SK-N-MC (cell line): ENCODE results near the gene GRIK4.

ENCODE experiments used
- DNase-seq: peaks from one replicate; pipeline ENCODE4 v3.0.0-alpha.2; 2011; ENCODE audit warnings: low read depth, low spot score
- H3K27ac ChIP-seq: fragments of 200-600 bp; sonication (generic); 2 replicates; pipeline ENCODE4 v1.5.1; 2016; ENCODE audit warnings: mixed run types
- H3K36me3 ChIP-seq: fragments of 200-600 bp; sonication (generic); 2 replicates; pipeline ENCODE4 v1.6.1; 2017; ENCODE audit warnings: antibody characterized with exemption, low read length, mixed read lengths; ENCODE audit not compliant: insufficient read depth
- H3K4me3 ChIP-seq: fragments of 200-600 bp; sonication (generic); 2 replicates; pipeline ENCODE4 v1.5.1; 2016
- H3K9ac ChIP-seq: fragments of 200-600 bp; sonication (generic); 2 replicates; pipeline ENCODE4 v1.8.0; 2017; ENCODE audit warnings: mixed run types, mixed read lengths; ENCODE audit not compliant: insufficient read length
- H3K9me3 ChIP-seq: fragments of 200-600 bp; sonication (generic); 2 replicates; pipeline ENCODE4 v1.6.1; 2017; ENCODE audit warnings: low read depth, mild to moderate bottlenecking, antibody characterized with exemption, low read length, moderate library complexity, mixed read lengths
- EZH2 ChIP-seq: fragments of 200-600 bp; sonication (generic); IDR thresholded peaks from one replicate; pipeline ENCODE4 v1.6.1; 2017; ENCODE audit warnings: antibody characterized with exemption
- FOXP2 ChIP-seq: optimal IDR thresholded peaks from 2 replicates; pipeline ENCODE3; 2011; ENCODE audit warnings: mild to moderate bottlenecking, moderate library complexity; ENCODE audit not compliant: insufficient read depth; ENCODE audit errors: extremely low read length, control extremely low read depth
- POLR2AphosphoS5 ChIP-seq: IDR thresholded peaks from 2 replicates; pipeline ENCODE4 v1.6.1; 2012; ENCODE audit warnings: mild to moderate bottlenecking, low read depth, low read length, borderline replicate concordance

The GRIK4 gene

DNA sequence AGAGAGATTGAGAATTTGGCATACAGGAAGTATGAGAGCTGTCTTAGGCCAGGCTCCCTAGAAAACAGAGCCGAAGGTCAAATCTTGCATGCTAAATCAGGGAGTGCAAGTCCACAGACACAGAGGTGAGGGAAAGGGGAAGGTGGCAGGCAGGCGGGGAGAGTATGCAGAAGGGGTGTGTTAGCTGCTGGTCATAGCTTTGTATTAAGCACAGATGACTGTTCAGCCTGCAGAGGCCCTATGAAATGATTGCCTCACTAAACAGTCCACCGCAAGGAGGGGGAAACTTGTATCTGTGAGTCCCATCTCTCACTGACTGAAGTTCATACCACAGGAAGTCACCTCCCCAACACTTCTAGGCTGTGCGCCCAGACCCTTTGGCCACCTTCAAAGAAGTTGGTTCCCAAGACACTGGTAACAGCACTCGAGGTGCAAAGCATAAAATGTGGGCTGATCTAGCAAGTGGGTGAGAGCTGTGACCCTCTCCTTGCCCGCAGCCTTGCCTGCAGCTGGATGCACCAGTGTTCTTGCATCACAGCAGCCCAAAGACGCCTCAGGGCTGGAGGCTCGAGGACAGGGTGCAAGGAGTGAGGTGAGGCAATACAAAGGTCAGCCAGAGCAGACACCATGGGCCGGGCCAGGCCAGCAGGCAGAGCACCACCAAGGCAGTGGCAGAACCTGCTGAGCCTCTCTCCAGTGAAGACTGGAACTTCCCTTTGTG is 397.1 kb downstream of the GRIK4 start:
- H3K27ac ChIP-seq, result no peak overlapping the region
- TF ChIP-seq FOXP2 (no peak), EZH2 (no peak), POLR2AphosphoS5 (no peak)

DNA sequence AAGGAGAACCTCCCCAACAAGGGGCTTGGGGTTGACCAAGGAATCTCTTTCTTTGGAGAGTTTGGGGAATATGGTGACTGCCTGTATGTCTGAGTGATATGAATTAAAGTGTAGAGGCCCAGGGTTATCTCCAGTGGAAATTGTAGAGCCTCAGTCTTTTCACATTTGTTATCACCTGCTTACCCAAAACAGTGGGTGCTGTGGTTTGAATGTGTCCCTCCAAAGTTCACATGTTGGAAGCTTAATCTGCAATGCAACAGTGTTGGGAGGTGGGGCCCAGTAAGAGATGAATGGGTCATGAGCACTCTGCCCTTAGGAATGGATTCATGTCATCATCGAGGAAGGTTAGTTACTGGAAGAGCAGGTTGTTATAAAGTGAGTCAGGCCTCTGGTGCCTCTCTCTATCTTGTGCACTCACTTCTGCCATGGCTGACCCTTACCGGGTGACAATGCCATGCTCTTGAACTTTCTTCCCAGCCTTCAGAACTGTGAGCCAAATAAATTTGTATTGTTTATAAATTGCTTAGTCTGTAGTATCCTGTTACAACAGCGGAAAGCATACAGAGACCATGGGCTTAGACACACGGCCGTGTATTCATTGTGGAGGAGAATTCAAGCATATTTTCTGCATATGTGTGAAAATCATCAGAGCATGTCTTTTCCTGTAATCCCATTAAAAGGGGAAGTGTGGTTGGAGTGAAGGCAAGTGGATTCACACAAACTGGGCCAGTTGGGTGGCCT is 398.3 kb downstream of the GRIK4 start:
- TF ChIP-seq POLR2AphosphoS5, result no peak
- no peak for TF ChIP-seq EZH2
- TF ChIP-seq FOXP2, result no peak
- no peaks in the 10 kb centered on the region for H3K9me3 ChIP-seq
- no peak overlapping the region for H3K4me3 ChIP-seq
- no peak for DNase-seq
- no peak overlapping the region for H3K9ac ChIP-seq
- no peaks in the 10 kb centered on the region for H3K36me3 ChIP-seq
- no peak overlapping the region for H3K27ac ChIP-seq

More for the DNA sequence above, 397.1 kb downstream of the GRIK4 start:
- no peaks in the 10 kb centered on the region for H3K9me3 ChIP-seq
- no peak for DNase-seq
- H3K4me3 ChIP-seq, result no peak overlapping the region
- no peaks in the 10 kb centered on the region for H3K36me3 ChIP-seq
- no peak overlapping the region for H3K9ac ChIP-seq

DNA sequence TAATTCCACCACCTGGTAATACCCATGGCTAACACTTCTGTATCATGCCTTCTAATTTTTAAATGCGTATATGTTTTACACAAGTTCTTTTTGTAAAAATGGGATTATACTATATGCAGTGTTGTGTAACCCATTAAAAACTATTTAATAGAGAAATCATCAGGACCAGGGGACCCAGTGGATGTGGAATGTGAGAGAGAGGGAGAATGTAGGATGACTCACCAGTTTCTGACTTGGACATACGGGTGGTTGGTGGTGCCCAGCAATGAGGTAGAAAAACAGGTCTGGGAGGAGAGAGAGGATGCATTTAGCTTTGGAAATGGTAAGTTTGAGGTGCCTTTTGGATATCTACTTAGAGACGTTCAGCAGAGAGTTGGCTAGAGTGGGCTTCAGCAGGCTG is 400.4 kb downstream of the GRIK4 start:
- no peak overlapping the region for H3K9ac ChIP-seq
- TF ChIP-seq POLR2AphosphoS5 (no peak), EZH2 (no peak), FOXP2 (no peak)
- DNase-seq, result no peak

DNA sequence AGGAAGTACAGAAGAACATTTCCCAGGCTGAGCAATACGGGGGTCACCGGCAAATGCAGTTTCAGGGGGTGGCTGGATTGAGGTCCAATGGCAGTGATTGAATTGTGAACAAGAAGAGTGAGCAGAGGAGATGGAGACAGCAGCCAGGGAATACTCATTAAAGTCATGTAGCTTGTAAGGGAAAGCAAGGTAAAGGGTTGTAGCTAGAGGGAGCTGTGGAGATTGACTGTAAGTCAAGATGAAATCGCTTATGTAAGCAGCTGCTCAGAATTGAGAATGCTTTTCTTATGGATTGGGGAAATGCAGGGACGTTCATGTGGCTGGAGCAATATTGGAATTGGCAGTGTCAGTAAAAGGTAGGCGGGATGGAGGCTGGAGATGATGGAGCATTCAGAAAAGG is 401.0 kb downstream of the GRIK4 start:
- Histone ChIP-seq H3K27ac (no peak overlapping the region), H3K36me3 (no peaks in the 10 kb centered on the region), H3K9me3 (no peaks in the 10 kb centered on the region), H3K9ac (no peak overlapping the region), H3K4me3 (no peak overlapping the region)
- DNase-seq, result no peak
- no peak for TF ChIP-seq FOXP2
- TF ChIP-seq POLR2AphosphoS5, result no peak
- TF ChIP-seq EZH2, result no peak

More for the DNA sequence above, 400.4 kb downstream of the GRIK4 start:
- Histone ChIP-seq H3K27ac (no peak overlapping the region), H3K9me3 (no peaks in the 10 kb centered on the region), H3K36me3 (no peaks in the 10 kb centered on the region), H3K4me3 (no peak overlapping the region)

DNA sequence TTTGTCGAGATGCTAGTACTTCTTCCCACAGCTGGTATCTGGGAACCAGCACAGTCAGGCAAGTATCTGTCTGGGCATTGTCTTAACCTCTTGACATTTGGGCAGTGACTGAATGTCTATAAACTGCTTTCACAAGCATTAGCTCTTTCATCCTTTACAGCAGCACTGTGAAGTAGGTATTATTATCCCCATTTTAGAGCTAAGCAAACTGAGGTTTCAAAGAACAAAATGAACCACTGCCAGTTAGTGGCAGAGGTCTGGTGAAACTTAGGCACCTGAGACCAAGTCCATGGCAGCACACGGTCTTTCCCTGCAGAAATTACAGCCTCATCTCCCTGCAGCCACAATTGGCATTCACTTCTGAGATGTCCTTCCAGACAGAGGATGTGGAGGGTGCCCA is 401.4 kb downstream of the GRIK4 start:
- Histone ChIP-seq H3K36me3 (no peaks in the 10 kb centered on the region), H3K4me3 (no peak overlapping the region), H3K27ac (no peak overlapping the region), H3K9ac (no peak overlapping the region), H3K9me3 (no peaks in the 10 kb centered on the region)
- TF ChIP-seq EZH2 (no peak), FOXP2 (no peak), POLR2AphosphoS5 (no peak)
- no peak for DNase-seq

DNA sequence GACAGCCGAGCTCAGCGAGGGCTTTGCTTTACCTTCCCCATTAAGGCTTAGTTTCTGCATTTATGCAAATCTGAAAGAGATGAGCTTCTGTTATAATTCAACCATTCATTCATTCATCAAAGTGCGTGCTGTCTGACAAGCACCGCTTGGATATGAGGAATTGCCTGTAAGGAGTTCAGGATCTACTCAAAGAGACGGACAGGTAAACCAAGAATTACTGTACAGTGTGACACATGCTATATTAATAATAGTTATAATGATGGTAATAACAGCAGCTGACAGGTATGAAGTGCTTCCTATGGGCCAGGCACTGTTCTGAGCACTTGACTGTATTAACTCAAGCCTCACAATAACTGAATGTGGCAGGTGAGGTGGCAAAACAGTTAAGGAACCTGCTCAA is 402.5 kb downstream of the GRIK4 start:
- no peaks in the 10 kb centered on the region for H3K36me3 ChIP-seq
- no peak for DNase-seq

DNA sequence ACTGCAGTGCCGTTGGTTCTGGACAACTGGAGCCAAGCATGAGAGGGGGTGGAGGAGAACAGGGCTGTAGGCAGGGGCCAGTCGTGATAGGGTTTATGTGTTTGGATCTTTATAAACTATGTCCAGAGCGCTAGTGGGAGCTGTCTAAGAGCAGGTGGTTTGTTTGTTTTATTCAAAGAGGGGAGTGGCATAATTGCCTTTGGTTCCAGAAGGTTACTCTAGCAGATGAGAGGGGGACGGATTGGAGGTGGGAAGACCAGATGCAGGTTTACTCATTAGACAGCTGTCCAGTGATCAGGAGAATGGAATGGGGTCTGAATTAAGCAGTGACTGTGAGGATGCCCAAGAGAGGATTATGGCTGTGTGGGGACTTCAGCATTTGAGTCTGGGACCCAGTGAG is 403.1 kb downstream of the GRIK4 start:
- H3K4me3 ChIP-seq, result no peak overlapping the region
- H3K27ac ChIP-seq, result no peak overlapping the region
- no peaks in the 10 kb centered on the region for H3K9me3 ChIP-seq
- no peak for DNase-seq
- H3K9ac ChIP-seq, result no peak overlapping the region
- H3K36me3 ChIP-seq, result no peaks in the 10 kb centered on the region
- TF ChIP-seq EZH2 (no peak), POLR2AphosphoS5 (no peak), FOXP2 (no peak)

More for the DNA sequence above, 402.5 kb downstream of the GRIK4 start:
- Histone ChIP-seq H3K4me3 (no peak overlapping the region), H3K9me3 (no peaks in the 10 kb centered on the region), H3K27ac (no peak overlapping the region), H3K9ac (no peak overlapping the region)
- TF ChIP-seq EZH2, result no peak
- TF ChIP-seq POLR2AphosphoS5, result no peak
- TF ChIP-seq FOXP2, result no peak

DNA sequence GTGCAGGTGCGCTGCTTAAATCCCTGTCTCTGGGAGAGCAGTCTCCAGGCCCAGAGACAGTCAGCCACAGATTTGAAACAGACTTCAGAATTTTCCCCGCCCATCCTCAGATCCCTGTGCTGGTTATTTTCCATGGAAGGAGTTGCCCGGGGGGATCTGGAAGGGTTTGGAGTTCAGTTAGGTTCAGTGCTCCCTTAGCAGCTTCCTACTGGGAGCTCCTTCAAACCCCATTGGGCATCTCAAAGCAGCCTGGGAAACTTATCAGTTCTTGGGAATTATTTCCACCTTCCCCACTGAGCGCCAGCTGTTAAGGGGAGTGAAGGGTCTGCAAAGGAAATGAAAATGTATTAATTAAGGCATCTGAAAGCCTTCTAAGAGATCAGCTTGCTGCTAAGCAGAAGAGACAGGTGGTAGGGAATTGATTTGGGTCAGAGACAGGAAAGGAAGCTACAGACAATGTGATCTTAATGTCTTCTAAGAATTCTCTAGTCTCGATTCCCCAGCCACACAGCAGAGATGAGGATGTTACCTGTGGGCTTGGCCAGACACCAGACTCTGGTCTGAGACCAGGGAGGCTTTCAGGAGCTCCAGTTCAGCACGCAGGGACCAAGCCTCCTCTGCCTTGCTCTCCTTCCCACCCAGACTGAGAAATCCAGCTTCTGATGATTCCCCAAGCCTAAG is 406.2 kb downstream of the GRIK4 start:
- DNase-seq, result no peak
- Histone ChIP-seq H3K27ac (no peak overlapping the region), H3K4me3 (no peak overlapping the region), H3K36me3 (no peaks in the 10 kb centered on the region), H3K9me3 (no peaks in the 10 kb centered on the region), H3K9ac (no peak overlapping the region)
- TF ChIP-seq POLR2AphosphoS5 (no peak), EZH2 (no peak), FOXP2 (no peak)
